T-cell (primary cell): ENCODE measurements around the gene TRIM41. TPM values are rescaled to one million over a fixed set of nuclear protein-coding genes. Genes with fewer than 3 reads are reported as not detected.

Source experiments
- ATAC-seq, 4 experiments: fragments of 200-7000 bp in 3 of 4; fragments of 150-1000 bp in 1 of 4; cut with Tn5 transposase; replicated peaks in 1 of 4; 1 replicate in 3 of 4; 2 replicates in 1 of 4; pipeline ENCODE4 v1.10.0; 2021; ENCODE audit warnings: moderate library complexity in 3 of 4, mild to moderate bottlenecking in 2 of 4, moderate number of reproducible peaks in 1 of 4
- CTCF ChIA-PET, 2 donors: fragments of 300-600 bp; sonication (Branson Sonifier 250); formaldehyde crosslinking; loops; one replicate each; lab custom pipeline; 2022; ENCODE audit warnings: antibody characterized with exemption in 2 of 2; lab: Charles Lee
- POLR2A ChIA-PET, 2 donors: fragments of 300-600 bp; sonication (Branson Sonifier 250); formaldehyde crosslinking; loops; one replicate each; lab custom pipeline; 2022; ENCODE audit warnings: antibody characterized with exemption in 2 of 2; lab: Charles Lee
- DNase-seq, 35 experiments: peaks; one replicate each; pipeline versions ENCODE4 v3.0.0 to v3.0.0-alpha.2; 2013 to 2023
- H3K27ac ChIP-seq: one replicate; pipeline ENCODE4 v1.5.1; 2013; ENCODE audit warnings: low read length
- H3K27me3 ChIP-seq, 2 experiments: replicated peaks in 1 of 2; 1 replicate in 1 of 2; 2 replicates in 1 of 2; pipeline versions ENCODE4 v1.6.1 to v1.7.0; 2013; ENCODE audit warnings: low read length in 1 of 2, mixed read lengths in 1 of 2; ENCODE audit not compliant: control insufficient read depth in 2 of 2, insufficient read depth in 2 of 2; ENCODE audit errors: extremely low read depth in 1 of 2
- H3K36me3 ChIP-seq, 2 donors: 1 replicate in 1 of 2; 2 replicates in 1 of 2; pipeline versions ENCODE4 v1.6.1 to v1.7.0; 2013; ENCODE audit warnings: low read length in 1 of 2; ENCODE audit not compliant: control insufficient read depth in 2 of 2, insufficient read depth in 1 of 2; ENCODE audit errors: extremely low read depth in 1 of 2
- H3K4me1 ChIP-seq, 2 experiments: 1 replicate in 1 of 2; 2 replicates in 1 of 2; pipeline versions ENCODE4 v1.6.1 to v1.7.0; 2013; ENCODE audit warnings: low read length in 2 of 2, mixed read lengths in 1 of 2; ENCODE audit not compliant: insufficient read depth in 2 of 2, control insufficient read depth in 1 of 2; ENCODE audit errors: extremely low read depth in 1 of 2
- H3K4me3 ChIP-seq, 2 donors: 1 replicate in 1 of 2; 2 replicates in 1 of 2; pipeline versions ENCODE4 v1.5.1 to v1.7.0; 2013; ENCODE audit warnings: mild to moderate bottlenecking in 2 of 2, low read length in 1 of 2, moderate library complexity in 1 of 2; ENCODE audit not compliant: control insufficient read depth in 1 of 2; ENCODE audit errors: extremely low read depth in 1 of 2
- H3K9me3 ChIP-seq: 2 replicates; pipeline ENCODE4 v1.7.0; 2013
- H3K27ac Mint-ChIP-seq, 2 donors: one replicate each; pipeline ENCODE4 v1.8.0; 2020 to 2021; ENCODE audit warnings: mild to moderate bottlenecking in 2 of 2, mixed read lengths in 2 of 2
- H3K27me3 Mint-ChIP-seq, 2 donors: one replicate each; pipeline ENCODE4 v1.8.0; 2021 to 2022; ENCODE audit warnings: mixed read lengths in 2 of 2
- H3K36me3 Mint-ChIP-seq: one replicate; pipeline ENCODE4 v1.8.0; 2021; ENCODE audit warnings: mixed read lengths
- H3K4me1 Mint-ChIP-seq, 3 donors: one replicate each; pipeline ENCODE4 v1.8.0; 2020 to 2022; ENCODE audit warnings: mixed read lengths in 3 of 3, mild to moderate bottlenecking in 1 of 3
- H3K4me3 Mint-ChIP-seq, 3 donors: one replicate each; pipeline ENCODE4 v1.8.0; 2020 to 2022; ENCODE audit warnings: mild to moderate bottlenecking in 3 of 3, mixed read lengths in 3 of 3, moderate library complexity in 3 of 3
- H3K9me3 Mint-ChIP-seq, 3 donors: one replicate each; pipeline ENCODE4 v1.8.0; 2020 to 2022; ENCODE audit warnings: mixed read lengths in 3 of 3
- WGBS: methylation state at CpG from one replicate; pipeline ENCODE4 v1.1.5; 2013; ENCODE audit warnings: missing lambda C conversion rate; ENCODE audit not compliant: insufficient coverage; 5-methylcytosine and 5-hydroxymethylcytosine counted together
- total RNA-seq, 35 experiments: library from RNA in 6 of 35; stranded (reverse) in 6 of 35; fragments of 120-200 nt in 1 of 35; gene quantifications; one replicate each; pipeline versions ENCODE4 v1.2.1 to v1.2.4 and lab custom pipeline; 2013 to 2026

The TRIM41 gene
- total RNA-seq, 5 donors from 2014 or later (not counting 1 experiment from before 2014, with no cell fraction given): 32.2 to 46.2 (median 36.7) TPM

DNA sequence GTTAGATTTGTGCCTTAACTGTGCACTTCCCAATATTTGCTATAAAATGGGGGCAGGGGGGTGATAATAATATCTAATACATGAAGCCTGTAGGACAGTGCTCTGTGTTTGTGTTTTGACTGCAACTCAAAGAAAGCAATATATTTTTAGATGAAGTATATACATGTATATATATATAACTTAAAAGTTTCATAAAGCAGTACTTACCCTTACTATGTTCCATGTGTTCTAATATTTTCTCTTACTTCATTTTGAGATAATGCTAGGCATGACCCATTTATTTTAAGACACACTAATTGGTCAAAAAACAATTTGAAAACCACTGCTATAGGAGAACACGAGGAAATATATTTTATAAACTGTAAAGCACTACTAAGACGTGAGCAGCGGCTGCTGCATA is 35.5 kb downstream of the TRIM41 start:
- ChIA-PET CTCF (no interaction called here), POLR2A (no interaction called here)
- H3K9me3 ChIP-seq: no peaks in the 10 kb centered on the region
- no peak overlapping the region for H3K27ac ChIP-seq
- Mint-ChIP-seq H3K4me1 (peaks cover 63 to 69% (median 67%) of the 10 kb centered on the region in 3 donors), H3K27me3 (no peaks in the 10 kb centered on the region), H3K9me3 (no peaks in the 10 kb centered on the region), H3K27ac (peak overlapping the region in 1 of 2 donors; percentile 97), H3K4me3 (peak overlapping the region; percentile 95 to 99 (median 96)), H3K36me3 (peaks cover 23% of the 10 kb centered on the region)
- peaks cover 0 to 28% of the 10 kb centered on the region in 2 donors for H3K36me3 ChIP-seq
- 67% methylated on average over 1 of the region's 3 CpGs for WGBS
- ATAC-seq (no peak), DNase-seq (no peak)
- H3K27me3 ChIP-seq: no peaks in the 10 kb centered on the region
- peak overlapping the region; percentile 12 to 92 for H3K4me3 ChIP-seq
- peaks cover 32 to 43% of the 10 kb centered on the region in 2 experiments for H3K4me1 ChIP-seq

DNA sequence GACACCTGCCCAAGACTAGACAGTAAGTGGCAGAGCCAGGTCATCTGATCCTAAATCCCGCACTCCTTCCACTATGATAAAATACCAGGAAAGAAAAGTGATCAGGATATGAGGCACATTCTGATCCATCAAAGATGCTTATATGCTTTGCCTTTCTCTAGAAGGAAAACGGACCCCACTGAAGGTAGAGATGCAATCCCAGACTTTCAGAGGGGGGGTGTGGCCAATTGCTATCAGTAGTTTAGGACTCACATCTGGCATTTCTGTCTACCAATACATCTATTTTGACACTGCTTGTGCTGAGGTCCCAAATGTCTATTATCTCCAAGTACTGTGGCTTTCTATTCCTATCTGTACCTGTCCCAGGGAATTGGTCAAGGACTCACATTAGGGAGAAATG is 36.2 kb downstream of the TRIM41 start:
- ChIA-PET POLR2A (interaction anchor here in 1 of 2 donors (0.6 kb wide), 1 partner anchor 449 kb away, joined by 3 read pairs; no protein-coding TSS in a partner anchor), CTCF (interaction anchor here in 1 of 2 donors (0.7 kb wide), 1 partner anchor 9 kb away, joined by 3 read pairs; no protein-coding TSS in a partner anchor)
- H3K4me1 ChIP-seq: peaks cover 32 to 43% of the 10 kb centered on the region in 2 experiments
- no CpG with 5 or more reads among the region's 2 CpGs for WGBS
- H3K36me3 ChIP-seq: peaks cover 7 to 31% of the 10 kb centered on the region in 2 donors
- peak overlapping the region; percentile 98 for H3K27ac ChIP-seq
- H3K9me3 ChIP-seq: no peaks in the 10 kb centered on the region
- peak overlapping the region; percentile 19 to 92 for H3K4me3 ChIP-seq
- H3K4me1 Mint-ChIP-seq: peaks cover 64 to 70% (median 66%) of the 10 kb centered on the region in 3 donors
- H3K27me3 ChIP-seq: no peaks in the 10 kb centered on the region
- ATAC-seq (no peak), DNase-seq (no peak)
- H3K27me3 Mint-ChIP-seq: no peaks in the 10 kb centered on the region
- peaks cover 24% of the 10 kb centered on the region for H3K36me3 Mint-ChIP-seq
- no peaks in the 10 kb centered on the region for H3K9me3 Mint-ChIP-seq
- H3K4me3 Mint-ChIP-seq: peak overlapping the region; percentile 95 to 99 (median 96)
- peak overlapping the region; percentile 97 to 99 for H3K27ac Mint-ChIP-seq

DNA sequence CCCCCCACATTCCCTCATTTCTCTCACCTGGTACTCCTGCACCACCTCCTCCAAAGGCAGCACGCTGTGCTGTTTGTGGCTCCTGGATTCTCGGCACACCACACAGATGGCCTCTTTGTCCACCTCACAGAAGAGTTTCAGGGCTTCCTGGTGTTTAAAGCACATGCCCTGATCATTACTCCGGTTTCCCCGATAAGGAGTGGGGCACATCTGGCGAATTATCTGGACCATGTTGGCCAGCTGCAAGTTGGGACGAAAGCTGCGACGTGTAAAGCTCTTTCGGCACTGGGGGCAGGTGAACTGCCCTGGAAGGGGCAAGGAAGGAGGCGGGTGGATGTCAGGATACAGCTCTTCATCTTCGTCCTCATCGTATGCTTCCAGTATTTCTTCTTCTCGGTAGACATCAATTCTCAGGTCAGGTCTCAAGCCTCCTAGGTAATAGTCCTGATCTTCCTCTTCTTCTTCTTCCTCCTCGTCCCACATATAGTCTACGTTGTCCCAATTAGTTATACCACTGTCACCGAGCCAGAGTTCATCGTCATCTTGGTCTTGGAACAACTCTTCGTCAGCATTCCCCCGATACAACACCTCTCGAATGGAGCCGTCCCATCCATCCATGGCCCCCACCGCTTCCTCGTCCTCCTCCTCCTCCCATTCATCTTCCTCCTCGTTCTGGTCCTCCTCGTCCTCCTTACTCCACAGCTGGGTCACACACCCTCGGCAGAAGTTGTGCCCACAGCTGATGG is 37.1 kb downstream of the TRIM41 start:
- Histone ChIP-seq H3K9me3 (no peaks in the 10 kb centered on the region), H3K36me3 (peaks cover 9 to 24% of the 10 kb centered on the region in 2 donors), H3K4me1 (peaks cover 32 to 43% of the 10 kb centered on the region in 2 experiments), H3K4me3 (peak overlapping the region; percentile 88 to 92), H3K27ac (peak overlapping the region; percentile 98), H3K27me3 (no peaks in the 10 kb centered on the region)
- ChIA-PET CTCF (interaction anchor here in 1 of 2 donors (1.0 to 2.0 kb wide), 4 partner anchors 21 to 38 kb away, joined by 3 to 9 read pairs (median 5); partner anchors contain the start of gene TRIM41), POLR2A (interaction anchor here (0.6 to 1.3 kb wide), 5 partner anchors 10 to 53 kb away, joined by 3 to 5 read pairs (median 4); no protein-coding TSS in a partner anchor)
- no peaks in the 10 kb centered on the region for H3K9me3 Mint-ChIP-seq
- peak overlapping the region; percentile 97 to 99 for H3K27ac Mint-ChIP-seq
- no peaks in the 10 kb centered on the region for H3K27me3 Mint-ChIP-seq
- 3% methylated on average over 25 of the region's 26 CpGs for WGBS
- no peak for DNase-seq
- peaks cover 57 to 63% (median 59%) of the 10 kb centered on the region in 3 donors for H3K4me1 Mint-ChIP-seq
- no peak for ATAC-seq
- peak overlapping the region; percentile 95 to 99 (median 96) for H3K4me3 Mint-ChIP-seq
- H3K36me3 Mint-ChIP-seq: peaks cover 22% of the 10 kb centered on the region

DNA sequence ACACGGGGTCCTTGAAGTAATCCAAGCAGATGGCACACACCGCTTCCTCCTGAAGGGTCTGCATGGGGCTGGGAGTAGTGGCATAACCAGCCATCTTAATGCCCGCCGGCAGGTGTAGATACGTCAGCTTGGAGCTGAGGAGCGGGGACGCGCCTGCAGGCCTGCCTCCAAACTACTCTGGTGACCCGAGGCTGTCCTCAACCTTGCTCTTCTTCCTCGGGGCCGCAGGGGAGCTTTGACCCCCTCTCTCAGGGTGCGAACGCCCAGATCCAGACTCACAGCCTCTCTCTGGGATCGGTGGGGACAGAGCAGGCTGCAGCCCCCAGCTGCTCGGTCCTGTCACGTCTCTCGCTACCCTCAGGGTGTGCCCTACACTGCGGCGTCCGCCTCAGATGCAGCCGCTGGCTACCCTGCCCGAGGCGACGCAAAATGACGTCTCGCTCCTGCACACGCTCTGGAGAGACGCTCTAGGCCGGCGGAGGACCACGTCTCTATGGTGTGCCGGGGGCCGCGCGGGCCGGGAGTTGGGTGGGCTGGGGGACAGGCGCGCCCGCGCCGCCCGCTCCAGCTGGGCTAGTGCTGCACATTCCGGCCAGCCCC is 37.7 kb downstream of the TRIM41 start, which contains the start of gene TRIM52:
TRIM52 (minus strand) TSS at position 424 of the 600 bp plus-strand sequence; CDS start at position 94, 330 bp downstream.
- H3K4me1 ChIP-seq: peaks cover 32 to 43% of the 10 kb centered on the region in 2 experiments
- Mint-ChIP-seq H3K4me3 (peak within 1 kb of the TSS; percentile 95 to 99 (median 96)), H3K4me1 (peaks cover 50 to 56% (median 52%) of the 10 kb centered on the region in 3 donors), H3K36me3 (peaks cover 17% of the 10 kb centered on the region), H3K27me3 (no peaks in the 10 kb centered on the region), H3K9me3 (no peaks in the 10 kb centered on the region), H3K27ac (peak within 1 kb of the TSS; percentile 97 to 99)
- peak; percentile 81 to 95 (median 88) for DNase-seq
- peak within 1 kb of the TSS; percentile 88 to 92 for H3K4me3 ChIP-seq
- no peaks in the 10 kb centered on the region for H3K9me3 ChIP-seq
- ChIA-PET CTCF (interaction anchor here in 1 of 2 donors (0.9 to 2.0 kb wide), 7 partner anchors 17 to 96 kb away, joined by 3 to 9 read pairs (median 5); partner anchors contain the start of genes RACK1 and TRIM41), POLR2A (interaction anchor here (0.6 to 1.3 kb wide), 7 partner anchors 9 to 54 kb away, joined by 3 to 5 read pairs (median 4); no protein-coding TSS in a partner anchor)
- peak within 1 kb of the TSS; percentile 98 for H3K27ac ChIP-seq
- no peaks in the 10 kb centered on the region for H3K27me3 ChIP-seq
- peaks cover 9 to 25% of the 10 kb centered on the region in 2 donors for H3K36me3 ChIP-seq
- WGBS: under 1% methylated on average over 27 of the region's 43 CpGs
- ATAC-seq: peak; percentile 81 to 84 (median 83)

DNA sequence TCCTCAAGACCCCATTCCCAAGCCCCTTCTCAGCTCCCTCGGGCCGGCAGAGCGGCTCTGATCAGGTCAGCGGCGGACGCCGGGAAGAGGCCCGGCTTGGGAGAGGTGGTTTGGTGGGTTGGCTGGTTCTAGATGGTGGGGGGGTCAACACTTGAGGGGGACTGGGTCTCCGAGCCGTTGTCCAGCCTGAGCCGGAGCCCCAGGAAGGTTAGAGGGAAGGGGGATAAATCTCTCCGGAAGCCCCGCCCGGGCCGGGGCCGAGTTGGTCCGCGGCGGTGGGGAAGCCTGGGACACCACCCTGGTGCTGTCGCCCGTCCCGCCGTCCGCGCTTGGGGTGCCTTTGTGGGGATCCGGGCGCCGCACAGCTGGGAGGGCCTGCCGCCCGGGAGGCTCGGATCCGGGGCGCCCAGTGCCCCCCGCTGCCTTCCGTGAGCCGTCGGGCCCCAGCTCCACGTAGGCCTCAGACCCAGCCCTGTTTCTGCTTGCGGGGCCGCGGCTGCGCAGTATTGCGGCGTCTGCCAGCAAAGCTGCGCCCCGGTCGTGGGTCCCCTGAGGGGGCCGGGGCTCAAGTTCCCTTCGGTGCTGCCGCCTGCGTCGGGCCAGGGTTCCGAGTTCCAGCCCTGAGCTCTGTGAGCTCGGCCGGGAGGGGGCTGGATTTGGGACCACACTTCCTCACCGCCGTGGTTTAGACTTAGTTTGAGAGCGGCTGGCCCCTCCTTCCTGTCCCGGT is 38.4 kb downstream of the TRIM41 start:
- H3K4me3 ChIP-seq: peak overlapping the region; percentile 88 to 92
- H3K27ac ChIP-seq: peak overlapping the region; percentile 98
- H3K4me1 Mint-ChIP-seq: peaks cover 43 to 50% (median 47%) of the 10 kb centered on the region in 3 donors
- H3K27me3 Mint-ChIP-seq: no peaks in the 10 kb centered on the region
- H3K27me3 ChIP-seq: no peaks in the 10 kb centered on the region
- H3K36me3 Mint-ChIP-seq: peaks cover 14% of the 10 kb centered on the region
- POLR2A ChIA-PET: interaction anchor here (0.9 to 1.0 kb wide), 6 partner anchors 9 to 54 kb away, joined by 3 to 13 read pairs (median 4); no protein-coding TSS in a partner anchor
- no peaks in the 10 kb centered on the region for H3K9me3 Mint-ChIP-seq
- H3K4me3 Mint-ChIP-seq: peak overlapping the region; percentile 95 to 99 (median 96)
- DNase-seq (peak; percentile 53 to 85 (median 70)), ATAC-seq (peak; percentile 59 to 70 (median 63))
- H3K4me1 ChIP-seq: peaks cover 32 to 40% of the 10 kb centered on the region in 2 experiments
- H3K27ac Mint-ChIP-seq: peak overlapping the region; percentile 97 to 99
- peaks cover 9 to 20% of the 10 kb centered on the region in 2 donors for H3K36me3 ChIP-seq
- CTCF ChIA-PET: interaction anchor here in 1 of 2 donors (0.9 to 2.0 kb wide), 6 partner anchors 17 to 96 kb away, joined by 3 to 9 read pairs (median 6); partner anchors contain the start of genes RACK1 and TRIM41
- H3K9me3 ChIP-seq: no peaks in the 10 kb centered on the region
- under 1% methylated on average over 46 of the region's 59 CpGs for WGBS
